GM11168 (cell line): ENCODE results near the gene CAMK2B.

Experiments
- in situ Hi-C: fragments of 300-500 bp; cut with MboI; formaldehyde crosslinking; loops from one replicate; pipeline ENCODE4 v1.12.0; 2022; ENCODE audit warnings: low sequenced_read_pairs; ENCODE audit not compliant: unreplicated experiment

CAMK2B gene

GRCh38 chr7:44289341-44290251 is 35.8 kb downstream of the CAMK2B start:
- in situ Hi-C loops = no loop called here

- in situ Hi-C loops = no loop called here
These were observed 36.5 kb downstream of the CAMK2B start for GRCh38 chr7:44288811-44289340.

- in situ Hi-C loops = no loop called here
These were observed 37.1 kb downstream of the CAMK2B start for GRCh38 chr7:44288381-44288685.

- in situ Hi-C loops = no loop called here
These were observed 37.7 kb downstream of the CAMK2B start for GRCh38 chr7:44287488-44288380.

GRCh38 chr7:44286618-44287487 is 38.5 kb downstream of the CAMK2B start:
- in situ Hi-C loops = no loop called here

- in situ Hi-C loops = no loop called here
These were observed 39.2 kb downstream of the CAMK2B start for GRCh38 chr7:44286182-44286617.

- in situ Hi-C loops = no loop called here
These were observed 39.8 kb downstream of the CAMK2B start for GRCh38 chr7:44285561-44285960.

GRCh38 chr7:44284881-44285541 is 40.4 kb downstream of the CAMK2B start:
- in situ Hi-C loops = no loop called here

- in situ Hi-C loops = no loop called here
These were observed 41.2 kb downstream of the CAMK2B start for GRCh38 chr7:44284216-44284615.

GRCh38 chr7:44283381-44284211 is 41.8 kb downstream of the CAMK2B start:
- in situ Hi-C loops = no loop called here

- in situ Hi-C loops = no loop called here
These were observed 42.7 kb downstream of the CAMK2B start for GRCh38 chr7:44282601-44283171.

GRCh38 chr7:44281811-44282600 is 43.4 kb downstream of the CAMK2B start:
- in situ Hi-C loops = no loop called here

- in situ Hi-C loops = no loop called here
These were observed 44.2 kb downstream of the CAMK2B start for GRCh38 chr7:44280993-44281721.

GRCh38 chr7:44280636-44280992 is 44.8 kb downstream of the CAMK2B start:
- in situ Hi-C loops = no loop called here

- in situ Hi-C loops = no loop called here
These were observed 45.5 kb downstream of the CAMK2B start for GRCh38 chr7:44279731-44280505.

GRCh38 chr7:44279286-44279685 is 46.1 kb downstream of the CAMK2B start:
- in situ Hi-C loops = no loop called here
